ENCODE results near the gene USP27X. TPM values are rescaled to one million over a fixed set of nuclear protein-coding genes. Genes with fewer than 3 reads are reported as not detected.

USP27X gene
- total RNA-seq (4.3 TPM), polyA plus RNA-seq (ENCODE audit: insufficient read depth, low read depth, low replicate concordance) (3.3 TPM)
- long read RNA-seq, donor 1, transcript USP27X-201 (1 exons, 2,618 nt) = major isoform, 17 of 17 reads
- long read RNA-seq, donor 1, partial matches to known transcripts = 0 of 17 reads
- long read RNA-seq, donor 1, other reads (novel, unspliced or antisense) = 0 of 17 reads
- long read RNA-seq, donor 2, transcript USP27X-201 (1 exons, 2,618 nt) = major isoform, 16 of 16 reads
- long read RNA-seq, donor 2, partial matches to known transcripts = 0 of 16 reads
- long read RNA-seq, donor 2, other reads (novel, unspliced or antisense) = 0 of 16 reads
- long read RNA-seq, donor 3, transcript USP27X-201 (1 exons, 2,618 nt) = major isoform, 18 of 18 reads
- long read RNA-seq, donor 3, partial matches to known transcripts = 0 of 18 reads
- long read RNA-seq, donor 3, other reads (novel, unspliced or antisense) = 0 of 18 reads
- long read RNA-seq, donor 4, transcript USP27X-201 (1 exons, 2,618 nt) = major isoform, 10 of 10 reads
- long read RNA-seq, donor 4, partial matches to known transcripts = 0 of 10 reads
- long read RNA-seq, donor 4, other reads (novel, unspliced or antisense) = 0 of 10 reads
- long read RNA-seq, donor 5 = 0 reads
- long read RNA-seq, donor 6, transcript USP27X-201 (1 exons, 2,618 nt) = major isoform, 8 of 8 reads
- long read RNA-seq, donor 6, partial matches to known transcripts = 0 of 8 reads
- long read RNA-seq, donor 6, other reads (novel, unspliced or antisense) = 0 of 8 reads
- long read RNA-seq, donor 7, partial matches to known transcripts = 0 of 2 reads
- long read RNA-seq, donor 7, other reads (novel, unspliced or antisense) = 0 of 2 reads
- long read RNA-seq, donor 8, transcript USP27X-201 (1 exons, 2,618 nt) = major isoform, 11 of 11 reads
- long read RNA-seq, donor 8, partial matches to known transcripts = 0 of 11 reads
- long read RNA-seq, donor 8, other reads (novel, unspliced or antisense) = 0 of 11 reads
- long read RNA-seq, donor 9, transcript USP27X-201 (1 exons, 2,618 nt) = major isoform, 5 of 5 reads
- long read RNA-seq, donor 9, partial matches to known transcripts = 0 of 5 reads
- long read RNA-seq, donor 9, other reads (novel, unspliced or antisense) = 0 of 5 reads
- long read RNA-seq, donor 10, transcript USP27X-201 (1 exons, 2,618 nt) = major isoform, 8 of 8 reads
- long read RNA-seq, donor 10, partial matches to known transcripts = 0 of 8 reads
- long read RNA-seq, donor 10, other reads (novel, unspliced or antisense) = 0 of 8 reads

DNA sequence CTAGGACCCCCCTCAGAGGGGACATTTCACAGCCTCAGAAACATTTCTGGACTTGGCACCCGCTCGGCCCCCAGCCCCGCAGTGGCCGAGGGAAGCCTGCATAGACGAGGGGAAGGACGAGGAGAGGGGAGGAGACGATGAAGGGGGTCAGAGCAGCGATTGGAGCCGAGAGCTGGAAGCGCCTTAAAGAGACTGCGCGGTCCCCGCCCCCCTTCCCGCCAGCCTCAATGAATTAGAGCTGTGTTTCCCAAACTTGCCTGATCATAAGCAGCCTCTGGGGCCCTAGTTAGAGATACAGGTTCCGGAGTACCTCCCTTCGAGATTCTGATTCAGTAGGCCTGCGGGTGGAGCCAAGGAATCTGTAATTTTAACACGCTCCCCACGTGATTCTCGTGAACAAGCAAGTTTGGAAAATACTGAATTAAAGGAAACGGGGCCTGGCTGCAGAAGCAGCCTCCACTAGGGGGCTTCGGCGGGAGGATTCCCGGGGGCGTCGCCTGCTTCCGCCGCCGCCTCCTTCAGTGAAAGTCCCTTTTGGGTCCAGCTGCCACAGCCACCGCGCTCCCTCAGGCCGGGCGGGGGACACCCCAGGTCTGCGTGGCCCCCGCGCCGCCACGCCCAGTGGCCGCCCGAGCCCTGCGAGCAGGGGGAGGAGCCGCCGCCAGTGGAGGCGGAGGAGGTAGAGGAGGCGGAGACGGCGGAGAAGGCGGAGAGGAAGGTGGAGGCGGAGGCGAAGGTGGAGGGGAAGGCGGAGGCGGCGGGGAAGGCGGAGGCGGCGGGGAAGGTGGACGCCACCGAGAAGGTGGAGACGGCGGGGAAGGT lies at the start of gene USP27X:
TSS of gene USP27X (plus strand) at position 651 of the 822 bp plus-strand sequence. CDS start 824 bp downstream, outside the sequence.
- TF ChIP-seq, protein P1, sequence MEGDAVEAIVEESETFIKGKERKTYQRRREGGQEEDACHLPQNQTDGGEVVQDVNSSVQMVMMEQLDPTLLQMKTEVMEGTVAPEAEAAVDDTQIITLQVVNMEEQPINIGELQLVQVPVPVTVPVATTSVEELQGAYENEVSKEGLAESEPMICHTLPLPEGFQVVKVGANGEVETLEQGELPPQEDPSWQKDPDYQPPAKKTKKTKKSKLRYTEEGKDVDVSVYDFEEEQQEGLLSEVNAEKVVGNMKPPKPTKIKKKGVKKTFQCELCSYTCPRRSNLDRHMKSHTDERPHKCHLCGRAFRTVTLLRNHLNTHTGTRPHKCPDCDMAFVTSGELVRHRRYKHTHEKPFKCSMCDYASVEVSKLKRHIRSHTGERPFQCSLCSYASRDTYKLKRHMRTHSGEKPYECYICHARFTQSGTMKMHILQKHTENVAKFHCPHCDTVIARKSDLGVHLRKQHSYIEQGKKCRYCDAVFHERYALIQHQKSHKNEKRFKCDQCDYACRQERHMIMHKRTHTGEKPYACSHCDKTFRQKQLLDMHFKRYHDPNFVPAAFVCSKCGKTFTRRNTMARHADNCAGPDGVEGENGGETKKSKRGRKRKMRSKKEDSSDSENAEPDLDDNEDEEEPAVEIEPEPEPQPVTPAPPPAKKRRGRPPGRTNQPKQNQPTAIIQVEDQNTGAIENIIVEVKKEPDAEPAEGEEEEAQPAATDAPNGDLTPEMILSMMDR (IDR thresholded peaks at IDR 0.05; ENCODE audit: borderline replicate concordance, extremely low read depth, insufficient read depth) = peak; percentile 26
- FAIRE-seq (no peak), DNase-seq (peak; percentile 86 to 93 (median 90))
- intact Hi-C loops (cut with DNase I) = no loop called here
- peak within 1 kb of the TSS in 2 of 3 donors; percentile 2 to 46 for H3K9ac ChIP-seq (ENCODE audit: low read length in 3 of 3)
- H3K9me3 ChIP-seq (ENCODE audit: control insufficient read depth in 2 of 3, insufficient read depth in 1 of 3, low read length in 3 of 3) = no peaks in the 10 kb centered on the region
- H3K4me1 ChIP-seq (ENCODE audit: control insufficient read depth in 2 of 3, insufficient read depth in 2 of 3, low read depth in 1 of 3, low read length in 3 of 3) = peaks cover 0 to 5% (median 5%) of the 10 kb centered on the region in 3 donors
- H3K36me3 ChIP-seq (ENCODE audit: control insufficient read depth in 2 of 3, insufficient read depth in 3 of 3, low read length in 3 of 3) = peaks cover 0 to 2% (median 0%) of the 10 kb centered on the region in 3 donors
- H3K27me3 ChIP-seq (ENCODE audit: control insufficient read depth, insufficient read depth, low read length) = no peaks in the 10 kb centered on the region
- H3K4me3 ChIP-seq (ENCODE audit: low read length in 3 of 3) = peak within 1 kb of the TSS; percentile 46 to 68 (median 68)
- peak within 1 kb of the TSS; percentile 83 to 85 for H3K27ac ChIP-seq (ENCODE audit: low read depth in 2 of 2, low read length in 2 of 2)

DNA sequence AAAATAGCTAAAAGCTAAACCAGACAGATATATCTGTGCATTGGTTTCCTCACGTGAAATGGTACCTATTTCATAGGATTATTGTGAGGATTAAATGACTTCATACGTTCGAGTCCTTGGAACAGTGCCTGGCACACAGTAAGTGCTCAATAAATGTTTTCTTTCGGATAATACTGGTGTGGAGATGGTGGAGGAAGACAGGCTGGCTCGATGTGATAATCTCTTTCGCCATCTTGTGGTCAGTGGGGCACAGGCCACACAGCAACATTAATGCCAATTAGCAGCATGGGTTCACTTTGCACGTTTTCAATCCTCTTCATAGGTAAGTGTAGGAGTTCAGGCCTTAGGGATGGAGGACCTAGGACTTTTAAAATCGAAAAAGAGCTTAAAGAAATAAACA lies 40.9 kb upstream of the USP27X start:
- Histone ChIP-seq H3K36me3 (ENCODE audit: control insufficient read depth in 2 of 3, insufficient read depth in 3 of 3, low read length in 3 of 3) (no peaks in the 10 kb centered on the region), H3K4me3 (ENCODE audit: low read length in 3 of 3) (no peak overlapping the region), H3K27me3 (ENCODE audit: control insufficient read depth, insufficient read depth, low read length) (no peaks in the 10 kb centered on the region), H3K27ac (ENCODE audit: low read depth in 2 of 2, low read length in 2 of 2) (no peak overlapping the region), H3K9me3 (ENCODE audit: control insufficient read depth in 2 of 3, insufficient read depth in 1 of 3, low read length in 3 of 3) (no peaks in the 10 kb centered on the region), H3K4me1 (ENCODE audit: control insufficient read depth in 2 of 3, insufficient read depth in 2 of 3, low read depth in 1 of 3, low read length in 3 of 3) (no peaks in the 10 kb centered on the region), H3K9ac (ENCODE audit: low read length in 3 of 3) (no peak overlapping the region)
- DNase-seq (peak in 3 of 5 donors; percentile 25 to 58 (median 54)), FAIRE-seq (no peak)
- intact Hi-C loops (cut with DNase I) = no loop called here
- TF ChIP-seq, protein P1 (IDR thresholded peaks at IDR 0.05; ENCODE audit: borderline replicate concordance, extremely low read depth, insufficient read depth) = peak; percentile 52

DNA sequence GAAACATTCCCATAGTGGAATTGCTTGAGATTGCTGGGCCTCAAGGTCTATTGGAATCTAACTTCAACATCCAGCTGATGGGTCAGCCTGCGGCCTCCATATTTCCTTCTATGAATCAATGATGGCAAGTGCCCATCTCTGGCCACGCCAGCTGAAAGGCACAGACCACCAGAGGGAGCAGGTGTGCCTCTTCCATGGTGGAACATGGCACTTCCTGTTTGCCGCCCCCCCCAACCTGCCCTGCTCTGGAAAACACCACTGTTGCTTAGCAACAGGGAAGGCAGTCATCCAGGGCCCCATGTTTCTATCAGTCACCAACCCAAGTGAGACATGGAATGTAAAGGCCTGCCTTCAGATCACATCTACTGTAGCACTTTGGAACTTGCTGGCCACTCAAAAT lies 38.6 kb upstream of the USP27X start:
- TF ChIP-seq, protein P1 (IDR thresholded peaks at IDR 0.05; ENCODE audit: borderline replicate concordance, extremely low read depth, insufficient read depth) = peak; percentile 36
- FAIRE-seq (no peak), DNase-seq (peak; percentile 86 to 91 (median 89))
- Histone ChIP-seq H3K27ac (ENCODE audit: low read depth in 2 of 2, low read length in 2 of 2) (no peak overlapping the region), H3K9ac (ENCODE audit: low read length in 3 of 3) (no peak overlapping the region), H3K4me3 (ENCODE audit: low read length in 3 of 3) (no peak overlapping the region), H3K9me3 (ENCODE audit: control insufficient read depth in 2 of 3, insufficient read depth in 1 of 3, low read length in 3 of 3) (no peaks in the 10 kb centered on the region), H3K36me3 (ENCODE audit: control insufficient read depth in 2 of 3, insufficient read depth in 3 of 3, low read length in 3 of 3) (no peaks in the 10 kb centered on the region), H3K27me3 (ENCODE audit: control insufficient read depth, insufficient read depth, low read length) (no peaks in the 10 kb centered on the region), H3K4me1 (ENCODE audit: control insufficient read depth in 2 of 3, insufficient read depth in 2 of 3, low read depth in 1 of 3, low read length in 3 of 3) (no peaks in the 10 kb centered on the region)
- intact Hi-C loops (cut with DNase I) = no loop called here

Measured in kidney (tissue), 22 donors.